NCI-H1436 treated with DMSO at 0.1 percent for 48 hours (cell line): ENCODE data around the gene UGDH.
"Not testable (repeated sequence)": the region's sequence is repeated elsewhere in the genome, so short reads cannot be mapped to it uniquely, and the experiment has no call there.

Experiments used
- DNase-seq: peaks from one replicate; lab custom pipeline; 2025; lab: John Stamatoyannopoulos, UW

Gene UGDH

DNA sequence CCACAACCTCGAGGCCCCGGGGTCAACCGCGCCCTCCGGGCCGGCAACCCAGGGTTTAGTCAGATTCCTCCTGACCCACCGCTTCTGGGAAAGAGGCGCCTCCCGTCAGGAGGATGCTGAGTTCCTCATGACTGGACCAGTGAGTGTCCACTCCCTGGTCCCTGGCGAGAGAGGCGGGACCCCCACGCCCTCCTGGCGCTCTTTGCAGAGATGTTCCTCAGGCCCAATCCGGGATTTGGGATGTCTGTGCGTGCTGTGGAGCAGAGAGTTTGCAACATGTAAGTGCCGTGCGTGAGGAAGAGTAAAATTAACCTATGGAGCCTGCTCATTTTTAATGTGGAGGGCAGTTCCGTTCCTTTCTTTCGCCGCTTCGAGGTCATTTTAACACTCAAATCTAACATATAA is 824 bp upstream of the UGDH start:
- no peak for DNase-seq

GRCh38 chr4:39526765-39527295 is 409 bp downstream of the UGDH start:
- DNase-seq = no peak

GRCh38 chr4:39525822-39526690 is 1.2 kb downstream of the UGDH start:
- DNase-seq = no peak

GRCh38 chr4:39524161-39524957 is 2.9 kb downstream of the UGDH start:
- no peak for DNase-seq

- no peak for DNase-seq
Observed at GRCh38 chr4:39522068-39522467, 5.2 kb downstream of the UGDH start.

DNA sequence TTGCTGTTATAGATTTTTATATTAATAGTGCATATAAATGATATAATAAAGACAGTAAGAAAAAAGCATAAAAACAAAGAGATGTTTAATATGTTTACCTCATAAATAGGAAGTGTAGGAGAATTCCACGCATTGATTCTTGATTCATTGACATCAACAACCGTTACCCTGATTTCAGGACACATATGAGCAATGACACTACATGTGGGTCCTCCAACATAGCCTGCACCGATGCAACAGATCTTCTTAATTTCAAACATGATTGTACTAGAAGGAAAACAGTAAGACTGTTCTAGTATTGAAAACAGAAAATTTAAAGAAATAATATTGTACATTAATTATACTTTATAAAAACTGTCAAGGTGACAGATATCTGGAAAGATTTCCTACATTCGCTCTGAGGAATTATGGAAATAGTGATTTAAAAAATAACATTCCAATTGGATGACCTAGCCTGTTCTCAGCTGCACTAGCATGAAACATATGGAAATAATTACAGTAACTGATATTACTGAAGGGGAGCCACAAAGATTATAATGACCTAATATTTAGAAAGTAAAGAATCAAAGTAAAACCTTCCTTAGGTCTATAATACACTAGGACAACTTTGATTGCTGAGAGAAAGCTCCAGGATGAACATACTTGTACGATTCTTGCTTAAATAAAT is 5.9 kb downstream of the UGDH start:
- DNase-seq = no peak

DNA sequence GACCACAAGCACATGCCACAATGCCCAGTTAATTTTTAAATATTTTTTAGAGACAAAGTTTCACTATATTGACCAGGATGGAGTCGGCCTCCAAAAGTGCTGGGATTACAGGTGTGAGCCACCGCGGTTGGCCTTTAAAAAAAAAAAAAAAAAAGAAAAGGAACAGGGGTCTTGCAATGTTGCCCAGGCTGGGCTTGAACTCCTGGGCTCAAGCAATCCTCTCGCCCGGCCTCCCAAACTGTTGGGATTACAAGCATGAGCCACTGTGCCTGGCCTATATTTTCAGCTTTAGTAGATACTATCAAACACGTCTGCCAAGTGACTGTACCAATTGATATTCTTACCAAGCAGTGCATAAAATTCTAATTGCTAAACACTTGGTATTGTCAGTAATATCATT is 8.8 kb downstream of the UGDH start:
- no peak for DNase-seq

GRCh38 chr4:39516407-39516966 is 10.8 kb downstream of the UGDH start:
- DNase-seq = no peak

- DNase-seq = not testable (repeated sequence)
Observed at GRCh38 chr4:39515669-39516401, 11.4 kb downstream of the UGDH start.

GRCh38 chr4:39514888-39515401 is 12.3 kb downstream of the UGDH start:
- no peak for DNase-seq

- not testable (repeated sequence) for DNase-seq
Observed at GRCh38 chr4:39514266-39514665, 13.0 kb downstream of the UGDH start.

- DNase-seq = no peak
Observed at GRCh38 chr4:39510348-39510929, 16.8 kb downstream of the UGDH start.

DNA sequence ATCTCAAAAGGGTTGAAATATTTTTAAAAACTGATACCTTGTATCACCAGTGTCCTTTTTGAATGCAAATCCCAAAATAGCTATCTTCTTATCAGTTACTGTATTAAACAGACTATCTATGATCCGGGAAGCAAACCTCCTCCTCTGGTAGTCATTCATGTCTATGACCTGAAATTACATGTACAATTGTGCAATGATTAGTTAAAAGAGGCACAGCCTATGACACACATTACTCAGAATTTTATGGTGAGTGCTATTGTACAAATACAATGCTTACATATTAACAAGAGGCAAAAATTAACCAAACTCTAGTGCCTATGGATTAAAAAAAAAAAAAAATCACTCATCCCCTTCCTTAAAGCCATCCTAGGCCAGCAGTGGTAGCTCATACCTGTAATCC is 21.7 kb downstream of the UGDH start:
- DNase-seq = no peak

DNA sequence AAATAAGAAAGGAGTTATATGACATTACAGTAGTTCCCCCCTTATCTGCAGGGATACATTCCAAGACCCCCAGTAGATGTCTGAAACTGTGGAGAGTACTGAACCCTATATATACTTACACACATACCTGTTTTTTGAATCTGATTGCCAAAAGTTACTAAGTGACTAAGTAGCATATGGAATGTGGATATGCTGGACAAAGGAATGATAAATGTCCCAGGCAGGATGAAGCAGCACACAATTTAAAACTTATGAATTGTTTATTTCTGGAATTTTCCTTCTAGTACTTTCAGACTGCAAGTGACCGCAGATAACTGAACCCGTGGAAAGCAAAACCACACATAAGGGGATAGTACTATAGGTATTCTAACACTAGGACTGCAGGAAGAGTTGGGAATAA is 22.7 kb downstream of the UGDH start:
- DNase-seq = no peak

- DNase-seq = not testable (repeated sequence)
Observed at GRCh38 chr4:39502664-39503035, 24.6 kb downstream of the UGDH start.

GRCh38 chr4:39502019-39502663 is 25.1 kb downstream of the UGDH start:
- DNase-seq = no peak

DNA sequence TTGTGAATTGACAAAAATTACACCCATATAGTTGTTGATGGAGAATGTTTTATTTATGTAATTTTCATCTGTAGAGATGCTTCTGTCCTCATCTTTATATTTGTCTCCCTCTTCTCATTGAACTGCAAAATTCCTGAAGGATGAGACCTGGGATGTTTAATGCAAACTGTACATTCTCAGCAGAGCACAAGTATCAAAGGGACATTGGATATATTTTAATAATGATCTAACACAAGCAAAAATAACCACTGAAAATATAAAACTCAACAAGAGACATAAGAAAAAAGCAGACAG is 28.6 kb downstream of the UGDH start:
- no peak for DNase-seq

DNA sequence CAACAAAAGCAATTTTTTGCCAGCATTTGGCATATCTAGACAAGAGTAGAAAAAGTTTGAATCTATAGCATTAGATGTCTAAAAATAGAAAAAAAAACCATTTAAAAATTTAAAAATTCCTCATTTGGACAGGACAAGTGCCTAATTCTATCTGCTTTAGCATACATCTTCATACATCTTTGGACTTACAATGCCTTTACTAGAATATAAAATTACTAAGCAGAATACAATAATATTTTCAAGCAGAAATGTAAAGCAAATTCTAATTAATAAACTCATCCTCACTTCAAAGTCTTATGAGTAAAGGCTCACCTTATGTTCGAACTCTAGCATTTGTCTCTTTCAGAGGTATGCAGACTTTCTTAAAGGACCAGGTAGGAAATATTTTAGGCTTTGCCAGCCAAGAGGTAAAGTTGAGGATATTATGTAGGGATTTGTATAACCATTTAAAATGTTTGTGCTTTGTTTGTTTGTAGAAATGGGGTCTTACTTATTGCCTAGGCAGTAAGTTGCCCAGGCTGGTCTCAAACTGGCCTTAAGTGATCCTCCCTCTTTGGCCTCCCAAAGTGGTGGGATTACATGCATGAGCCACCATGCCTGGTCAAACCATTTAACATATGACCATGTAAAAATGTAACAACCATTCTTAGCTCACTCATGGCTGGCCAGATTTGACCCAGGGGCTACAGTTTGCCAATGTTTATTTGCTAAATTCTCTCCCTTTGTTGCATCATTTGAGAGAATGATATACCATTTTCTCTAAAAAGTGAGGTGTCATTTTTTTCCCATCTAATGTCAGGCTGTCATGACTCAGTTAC is 29.1 kb downstream of the UGDH start:
- no peak for DNase-seq

- DNase-seq = no peak
Observed at GRCh38 chr4:39495446-39496213, 31.6 kb downstream of the UGDH start.
